Psoas muscle (tissue), 8 donors: ENCODE data around the gene SAMD11. TPM values are rescaled to one million over a fixed set of nuclear protein-coding genes. Genes with fewer than 3 reads are reported as not detected.

ENCODE experiments used
- ATAC-seq, 4 donors: fragments of 200-7000 bp; cut with Tn5 transposase; one replicate each; pipeline ENCODE4 v1.9.1; 2020; ENCODE audit warnings: moderate library complexity in 3 of 4, mild to moderate bottlenecking in 2 of 4
- DNase-seq, 2 donors: peaks; one replicate each; pipeline ENCODE4 v3.0.0-alpha.2; 2020
- H3K27ac ChIP-seq: fragments of 200-600 bp; one replicate; pipeline ENCODE4 v1.8.0; 2022
- H3K27me3 ChIP-seq, 3 donors: fragments of 200-600 bp in 1 of 3; one replicate each; pipeline versions ENCODE4 v1.6.1 to v1.8.0; 2013 to 2022; ENCODE audit warnings: low read length in 2 of 3, mild to moderate bottlenecking in 2 of 3, moderate library complexity in 1 of 3; ENCODE audit not compliant: insufficient read depth in 3 of 3
- H3K36me3 ChIP-seq, 2 donors: fragments of 200-600 bp in 1 of 2; one replicate each; pipeline versions ENCODE4 v1.6.1 to v1.8.0; 2013 to 2022; ENCODE audit warnings: low read depth in 1 of 2, mild to moderate bottlenecking in 1 of 2, moderate library complexity in 1 of 2; ENCODE audit not compliant: insufficient read depth in 1 of 2
- H3K4me1 ChIP-seq: fragments of 200-600 bp; one replicate; pipeline ENCODE4 v1.8.0; 2022
- H3K4me3 ChIP-seq: fragments of 200-600 bp; one replicate; pipeline ENCODE4 v1.8.0; 2022; ENCODE audit warnings: mild to moderate bottlenecking
- H3K9me3 ChIP-seq: fragments of 200-600 bp; one replicate; pipeline ENCODE4 v1.8.0; 2022
- CTCF ChIP-seq: fragments of 200-600 bp; IDR thresholded peaks from one replicate; pipeline ENCODE4 v1.8.0; 2022; ENCODE audit warnings: antibody characterized with exemption
- WGBS, 3 donors: extraction: QIAGEN DNeasy Blood & Tissue Kit; methylation state at CpG; one replicate each; pipeline versions ENCODE4 v1.1.6 to v1.1.7; 2013; 5-methylcytosine and 5-hydroxymethylcytosine counted together
- intact Hi-C, 2 donors: fragments of 100-400 bp; cut with DNase I; formaldehyde crosslinking; loops; one replicate each; pipeline versions ENCODE4 v1.11.0 to v1.14.2; 2022
- polyA plus RNA-seq, 3 donors: library from polyadenylated mRNA; stranded (reverse); fragments of 200-250 nt; gene quantifications; one replicate each; pipeline ENCODE4 v1.2.3, GENCODE V29; 2013
- total RNA-seq, 4 donors: library from RNA; stranded (reverse); fragmentation: NEBNext Ultra II Directional in 2 of 4; extraction: Animal tissue kit (Norgen Biotek cat#: 25700) in 2 of 4; gene quantifications; one replicate each; pipeline versions ENCODE4 v1.2.1 to v1.2.4, GENCODE V29; 2021 to 2023
- donor health status: healthy with polysubstance abuse.
- donor health status: DM: no; HTN: no; CAD: no; lungs with moderate emphysema.
- donor health status: Bipolar disorder and iron deficiency.
- donor health status: healthy.
- donor health status: DM: yes; HTN: yes; CAD: no.
- donor health status: DM: no; HTN: no; CAD: no.
- donor health status: DM: no; HTN: no; CAD: no.
- donor health status: DM: yes; HTN: yes; CAD: no.

SAMD11 gene
- total and polyA plus RNA-seq, 7 donors, result 0.28 to 6.9 (median 1.0) TPM; not detected in 1

GRCh38 chr1:947958-948357 lies 24.2 kb downstream of the SAMD11 start:
- peaks cover 0 to 8% (median 2%) of the 10 kb centered on the region in 3 donors for H3K27me3 ChIP-seq
- ATAC-seq (no peak), DNase-seq (no peak)
- peaks cover 5 to 82% of the 10 kb centered on the region in 2 donors for H3K36me3 ChIP-seq
- 91 to 94% (median 93%) methylated on average over 14 to 15 of the region's 15 CpGs for WGBS, 3 donors
- H3K4me1 ChIP-seq, result peaks cover under 1% of the 10 kb centered on the region
- no peak for TF ChIP-seq CTCF
- H3K27ac ChIP-seq, result no peak overlapping the region
- H3K9me3 ChIP-seq, result no peaks in the 10 kb centered on the region
- intact Hi-C loops, result no loop called here
- no peak overlapping the region for H3K4me3 ChIP-seq

GRCh38 chr1:950268-950667 lies 26.5 kb downstream of the SAMD11 start:
- no peaks in the 10 kb centered on the region for H3K4me1 ChIP-seq
- H3K27ac ChIP-seq, result no peak overlapping the region
- intact Hi-C loops, result no loop called here
- peaks cover 8 to 96% of the 10 kb centered on the region in 2 donors for H3K36me3 ChIP-seq
- H3K4me3 ChIP-seq, result no peak overlapping the region
- no peak for ATAC-seq
- H3K9me3 ChIP-seq, result no peaks in the 10 kb centered on the region
- DNase-seq, result no peak
- WGBS, 3 donors, result 86 to 93% (median 93%) methylated on average over 9 of the region's 9 CpGs
- H3K27me3 ChIP-seq, result no peaks in the 10 kb centered on the region
- no peak for TF ChIP-seq CTCF

- intact Hi-C loops, result no loop called here
- TF ChIP-seq CTCF, result no peak
- Histone ChIP-seq H3K27me3 (no peaks in the 10 kb centered on the region), H3K36me3 (peaks cover 8 to 97% of the 10 kb centered on the region in 2 donors), H3K4me3 (no peak overlapping the region), H3K27ac (no peak overlapping the region), H3K4me1 (no peaks in the 10 kb centered on the region), H3K9me3 (no peaks in the 10 kb centered on the region)
- no peak for DNase-seq
- no peak for ATAC-seq
- 90 to 93% (median 92%) methylated on average over 14 to 23 of the region's 23 CpGs for WGBS, 3 donors
Measured at GRCh38 chr1:950881-951280, 27.2 kb downstream of the SAMD11 start.

- H3K27me3 ChIP-seq, result no peaks in the 10 kb centered on the region
- WGBS, 3 donors, result 69 to 73% (median 71%) methylated on average over 6 of the region's 6 CpGs
- no peaks in the 10 kb centered on the region for H3K4me1 ChIP-seq
- peaks cover 8 to 98% of the 10 kb centered on the region in 2 donors for H3K36me3 ChIP-seq
- intact Hi-C loops, result no loop called here
- TF ChIP-seq CTCF, result peak; percentile 6
- H3K9me3 ChIP-seq, result no peaks in the 10 kb centered on the region
- ATAC-seq (peak in 1 of 4 donors; percentile 16), DNase-seq (no peak)
- no peak overlapping the region for H3K27ac ChIP-seq
- H3K4me3 ChIP-seq, result no peak overlapping the region
Measured at GRCh38 chr1:951364-951763, 27.6 kb downstream of the SAMD11 start.

GRCh38 chr1:952201-952600 lies 28.5 kb downstream of the SAMD11 start:
- 92% methylated on average over 14 to 15 of the region's 15 CpGs for WGBS, 3 donors

More at GRCh38 chr1:952201-952600, 28.5 kb downstream of the SAMD11 start:
- no peak for ATAC-seq
- peaks cover under 1% of the 10 kb centered on the region for H3K4me1 ChIP-seq
- H3K9me3 ChIP-seq, result no peaks in the 10 kb centered on the region
- H3K36me3 ChIP-seq, result peaks cover 8 to 96% of the 10 kb centered on the region in 2 donors
- no peak for TF ChIP-seq CTCF
- DNase-seq, result no peak
- H3K27me3 ChIP-seq, result no peaks in the 10 kb centered on the region
- no peak overlapping the region for H3K27ac ChIP-seq
- H3K4me3 ChIP-seq, result no peak overlapping the region
- intact Hi-C loops, result no loop called here
